Measurements from ENCODE around the gene GRIK4. TPM values are rescaled to one million over a fixed set of nuclear protein-coding genes. Genes with fewer than 3 reads are reported as not detected.

Gene GRIK4
- total and polyA plus RNA-seq, 4 donors = 0.41 to 4.9 (median 1.7) TPM

GRCh38 chr11:120536797-120537169 lies 25.2 kb downstream of the GRIK4 start:
- no peak overlapping the region for H3K4me3 ChIP-seq
- DNase-seq (no peak), ATAC-seq (ENCODE audit: insufficient read depth, low FRiP score) (no peak)
- H3K36me3 ChIP-seq (ENCODE audit: control insufficient read depth in 4 of 4, insufficient read depth in 4 of 4, low read length in 4 of 4) = no peaks in the 10 kb centered on the region
- no peak overlapping the region for H3K27ac ChIP-seq (ENCODE audit: low read depth in 1 of 2, low read length in 1 of 2)
- no peak for TF ChIP-seq CTCF (IDR thresholded peaks at IDR 0.05; ENCODE audit: control extremely low read depth, extremely low read depth)
- H3K9ac ChIP-seq (ENCODE audit: insufficient read depth in 1 of 2, low read length in 2 of 2) = no peak overlapping the region
- no peaks in the 10 kb centered on the region for H3K27me3 ChIP-seq (ENCODE audit: control insufficient read depth in 3 of 3, insufficient read depth in 3 of 3, low read length in 2 of 3)
- no peaks in the 10 kb centered on the region for H3K9me3 ChIP-seq (ENCODE audit: control insufficient read depth in 4 of 4, insufficient read depth in 3 of 4, low read length in 3 of 4)
- WGBS, 2 donors = 91 to 96% methylated on average over 11 of the region's 11 CpGs
- peaks cover 0 to 20% (median 1%) of the 10 kb centered on the region in 5 donors for H3K4me1 ChIP-seq (ENCODE audit: control insufficient read depth in 5 of 5, insufficient read depth in 5 of 5, low read length in 5 of 5)

- 95 to 96% methylated on average over 12 of the region's 12 CpGs for WGBS, 2 donors
- TF ChIP-seq CTCF (IDR thresholded peaks at IDR 0.05; ENCODE audit: control extremely low read depth, extremely low read depth) = no peak
- DNase-seq (no peak), ATAC-seq (ENCODE audit: insufficient read depth, low FRiP score) (no peak)
- Histone ChIP-seq H3K36me3 (ENCODE audit: control insufficient read depth in 4 of 4, insufficient read depth in 4 of 4, low read length in 4 of 4) (no peaks in the 10 kb centered on the region), H3K4me3 (no peak overlapping the region), H3K4me1 (ENCODE audit: control insufficient read depth in 5 of 5, insufficient read depth in 5 of 5, low read length in 5 of 5) (peaks cover 0 to 10% (median 1%) of the 10 kb centered on the region in 5 donors), H3K27me3 (ENCODE audit: control insufficient read depth in 3 of 3, insufficient read depth in 3 of 3, low read length in 2 of 3) (no peaks in the 10 kb centered on the region), H3K9ac (ENCODE audit: insufficient read depth in 1 of 2, low read length in 2 of 2) (no peak overlapping the region), H3K9me3 (ENCODE audit: control insufficient read depth in 4 of 4, insufficient read depth in 3 of 4, low read length in 3 of 4) (no peaks in the 10 kb centered on the region), H3K27ac (ENCODE audit: low read depth in 1 of 2, low read length in 1 of 2) (no peak overlapping the region)
These were observed 26.4 kb downstream of the GRIK4 start for GRCh38 chr11:120537996-120538395.

- no peak for TF ChIP-seq CTCF (IDR thresholded peaks at IDR 0.05; ENCODE audit: control extremely low read depth, extremely low read depth)
- H3K4me1 ChIP-seq (ENCODE audit: control insufficient read depth in 5 of 5, insufficient read depth in 5 of 5, low read length in 5 of 5) = peaks cover 0 to 9% (median 1%) of the 10 kb centered on the region in 5 donors
- no peak overlapping the region for H3K27ac ChIP-seq (ENCODE audit: low read depth in 1 of 2, low read length in 1 of 2)
- no peaks in the 10 kb centered on the region for H3K36me3 ChIP-seq (ENCODE audit: control insufficient read depth in 4 of 4, insufficient read depth in 4 of 4, low read length in 4 of 4)
- ATAC-seq (ENCODE audit: insufficient read depth, low FRiP score) = no peak
- no peak overlapping the region for H3K9ac ChIP-seq (ENCODE audit: insufficient read depth in 1 of 2, low read length in 2 of 2)
- 85 to 89% methylated on average over 2 of the region's 2 CpGs for WGBS, 2 donors
- no peaks in the 10 kb centered on the region for H3K9me3 ChIP-seq (ENCODE audit: control insufficient read depth in 4 of 4, insufficient read depth in 3 of 4, low read length in 3 of 4)
- H3K4me3 ChIP-seq = no peak overlapping the region
- no peak for DNase-seq
- H3K27me3 ChIP-seq (ENCODE audit: control insufficient read depth in 3 of 3, insufficient read depth in 3 of 3, low read length in 2 of 3) = no peaks in the 10 kb centered on the region
These were observed 27.2 kb downstream of the GRIK4 start for GRCh38 chr11:120538707-120539106.

- Histone ChIP-seq H3K27ac (ENCODE audit: low read depth in 1 of 2, low read length in 1 of 2) (no peak overlapping the region), H3K4me3 (no peak overlapping the region), H3K9ac (ENCODE audit: insufficient read depth in 1 of 2, low read length in 2 of 2) (no peak overlapping the region), H3K27me3 (ENCODE audit: control insufficient read depth in 3 of 3, insufficient read depth in 3 of 3, low read length in 2 of 3) (no peaks in the 10 kb centered on the region), H3K4me1 (ENCODE audit: control insufficient read depth in 5 of 5, insufficient read depth in 5 of 5, low read length in 5 of 5) (peaks cover 0 to 10% (median 1%) of the 10 kb centered on the region in 5 donors), H3K9me3 (ENCODE audit: control insufficient read depth in 4 of 4, insufficient read depth in 3 of 4, low read length in 3 of 4) (no peaks in the 10 kb centered on the region), H3K36me3 (ENCODE audit: control insufficient read depth in 4 of 4, insufficient read depth in 4 of 4, low read length in 4 of 4) (no peaks in the 10 kb centered on the region)
- TF ChIP-seq CTCF (IDR thresholded peaks at IDR 0.05; ENCODE audit: control extremely low read depth, extremely low read depth) = no peak
- ATAC-seq (ENCODE audit: insufficient read depth, low FRiP score) (no peak), DNase-seq (no peak)
- WGBS, 2 donors = 89 to 91% methylated on average over 9 of the region's 9 CpGs
These were observed 28.3 kb downstream of the GRIK4 start for GRCh38 chr11:120539667-120540369.

All from lung (tissue), 12 donors.